Measurements from ENCODE around the gene CR1. TPM values are rescaled to one million over a fixed set of nuclear protein-coding genes. Genes with fewer than 3 reads are reported as not detected.
"Not testable (repeated sequence)": the region's sequence is repeated elsewhere in the genome, so short reads cannot be mapped to it uniquely, and the experiment has no call there.

Gene CR1
- total and polyA plus RNA-seq, 8 donors = 0.44 to 8.0 (median 1.4) TPM

DNA sequence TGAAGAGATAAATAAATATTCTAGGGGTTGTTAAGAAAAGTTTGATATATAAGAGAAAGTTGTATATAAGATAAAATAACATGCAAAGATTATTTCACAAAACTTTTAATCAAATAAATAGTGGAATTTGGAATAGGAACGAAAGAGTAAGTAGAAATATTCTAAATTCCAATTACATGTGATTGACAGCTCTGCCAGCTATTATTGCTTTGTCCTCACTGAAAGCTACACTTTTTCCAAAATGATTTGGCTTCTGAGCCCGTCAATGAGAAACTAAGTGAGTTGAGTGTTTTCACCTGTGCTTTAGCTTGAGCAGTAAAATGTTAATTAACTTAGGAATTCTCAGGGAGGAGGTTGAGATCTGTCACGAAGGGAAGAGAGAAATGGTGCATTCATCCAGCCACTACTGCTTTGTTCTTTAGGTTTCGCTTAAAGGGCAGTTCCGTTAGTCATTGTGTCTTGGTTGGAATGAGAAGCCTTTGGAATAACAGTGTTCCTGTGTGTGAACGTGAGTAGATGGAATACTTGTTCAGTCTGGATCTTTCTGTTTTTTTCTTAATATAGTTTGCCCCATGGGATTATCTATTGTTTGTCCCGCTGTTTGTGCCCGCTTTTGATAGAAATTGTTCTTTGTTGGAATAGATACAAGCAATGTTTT lies 85.7 kb downstream of the CR1 start:
- TF ChIP-seq POLR2A (IDR thresholded peaks at IDR 0.05) (no peak), POLR2AphosphoS5 (IDR thresholded peaks at IDR 0.05) (no peak), EP300 (IDR thresholded peaks at IDR 0.05) (no peak)
- TF ChIP-seq, protein P1, sequence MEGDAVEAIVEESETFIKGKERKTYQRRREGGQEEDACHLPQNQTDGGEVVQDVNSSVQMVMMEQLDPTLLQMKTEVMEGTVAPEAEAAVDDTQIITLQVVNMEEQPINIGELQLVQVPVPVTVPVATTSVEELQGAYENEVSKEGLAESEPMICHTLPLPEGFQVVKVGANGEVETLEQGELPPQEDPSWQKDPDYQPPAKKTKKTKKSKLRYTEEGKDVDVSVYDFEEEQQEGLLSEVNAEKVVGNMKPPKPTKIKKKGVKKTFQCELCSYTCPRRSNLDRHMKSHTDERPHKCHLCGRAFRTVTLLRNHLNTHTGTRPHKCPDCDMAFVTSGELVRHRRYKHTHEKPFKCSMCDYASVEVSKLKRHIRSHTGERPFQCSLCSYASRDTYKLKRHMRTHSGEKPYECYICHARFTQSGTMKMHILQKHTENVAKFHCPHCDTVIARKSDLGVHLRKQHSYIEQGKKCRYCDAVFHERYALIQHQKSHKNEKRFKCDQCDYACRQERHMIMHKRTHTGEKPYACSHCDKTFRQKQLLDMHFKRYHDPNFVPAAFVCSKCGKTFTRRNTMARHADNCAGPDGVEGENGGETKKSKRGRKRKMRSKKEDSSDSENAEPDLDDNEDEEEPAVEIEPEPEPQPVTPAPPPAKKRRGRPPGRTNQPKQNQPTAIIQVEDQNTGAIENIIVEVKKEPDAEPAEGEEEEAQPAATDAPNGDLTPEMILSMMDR (IDR thresholded peaks at IDR 0.05) = no peak
- no peaks in the 10 kb centered on the region for H3K36me3 ChIP-seq
- H3K27ac ChIP-seq = no peak overlapping the region
- no peak overlapping the region for H3K4me3 ChIP-seq
- no peaks in the 10 kb centered on the region for H3K4me1 ChIP-seq
- WGBS, 5 donors = 67 to 75% (median 74%) methylated on average over 8 of the region's 8 CpGs
- H3K9me3 ChIP-seq = no peaks in the 10 kb centered on the region
- intact Hi-C loops (cut with DNase I; ENCODE audit: low total_unique reads) = no loop called here
- H3K27me3 ChIP-seq = no peaks in the 10 kb centered on the region
- no peak for DNase-seq

DNA sequence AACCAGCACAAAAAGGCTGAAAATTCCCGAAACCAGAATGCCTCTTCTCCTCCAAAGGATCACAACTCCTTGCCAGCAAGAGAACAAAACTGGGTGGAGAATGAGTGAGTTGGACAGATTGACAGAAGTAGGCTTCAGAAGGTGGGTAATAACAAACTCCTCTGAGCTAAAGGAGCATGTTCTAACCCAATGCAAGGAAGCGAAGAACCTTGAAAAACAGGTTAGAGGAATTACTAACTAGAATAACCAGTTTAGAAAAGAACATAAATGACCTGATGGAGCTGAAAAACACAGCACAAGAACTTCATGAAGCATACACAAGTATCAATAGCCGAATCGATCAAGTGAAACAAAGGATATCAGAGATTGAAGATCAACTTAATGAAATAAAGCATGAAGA lies 93.5 kb downstream of the CR1 start:
- DNase-seq; H3K27me3 ChIP-seq; H3K27ac ChIP-seq; H3K36me3 ChIP-seq; H3K4me3 ChIP-seq; intact Hi-C loops (cut with DNase I; ENCODE audit: low total_unique reads); H3K9me3 ChIP-seq; H3K4me1 ChIP-seq: not testable (repeated sequence)
- WGBS, 5 donors = 83 to 91% (median 86%) methylated on average over 4 of the region's 4 CpGs

- H3K27me3 ChIP-seq; intact Hi-C loops (cut with DNase I; ENCODE audit: low total_unique reads); H3K4me1 ChIP-seq; H3K27ac ChIP-seq; H3K9me3 ChIP-seq; H3K36me3 ChIP-seq; H3K4me3 ChIP-seq; DNase-seq: not testable (repeated sequence)
- WGBS, 5 donors = 72 to 81% (median 75%) methylated on average over 5 of the region's 5 CpGs
Observed at GRCh38 chr1:207591205-207591604, 95.2 kb downstream of the CR1 start.

DNA sequence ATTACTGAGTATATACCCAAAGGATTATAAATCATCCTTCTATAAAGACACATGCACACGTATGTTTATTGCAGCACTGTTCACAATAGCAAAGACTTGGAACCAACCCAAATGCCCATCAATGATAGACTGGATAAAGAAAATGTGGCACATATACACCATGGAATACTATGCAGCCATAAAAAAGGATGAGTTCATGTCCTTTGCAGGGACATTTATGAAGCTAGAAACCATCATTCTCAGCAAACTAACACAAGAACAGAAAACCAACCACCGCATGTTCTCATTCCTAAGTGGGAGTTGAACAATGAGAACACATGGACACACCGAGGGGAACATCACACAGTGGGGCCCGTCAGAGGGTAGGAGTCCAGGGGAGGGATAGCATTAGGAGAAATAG lies 98.1 kb downstream of the CR1 start:
- DNase-seq; H3K9me3 ChIP-seq; H3K36me3 ChIP-seq; H3K4me3 ChIP-seq; H3K27me3 ChIP-seq; H3K27ac ChIP-seq; H3K4me1 ChIP-seq; intact Hi-C loops (cut with DNase I; ENCODE audit: low total_unique reads): not testable (repeated sequence)
- WGBS, 5 donors = 88 to 93% (median 93%) methylated on average over 4 of the region's 4 CpGs

- Histone ChIP-seq H3K36me3 (no peaks in the 10 kb centered on the region), H3K4me1 (no peaks in the 10 kb centered on the region), H3K9me3 (no peaks in the 10 kb centered on the region), H3K27me3 (no peaks in the 10 kb centered on the region), H3K27ac (no peak overlapping the region), H3K4me3 (no peak overlapping the region)
- TF ChIP-seq EP300 (IDR thresholded peaks at IDR 0.05) = no peak
- TF ChIP-seq POLR2AphosphoS5 (IDR thresholded peaks at IDR 0.05) = no peak
- TF ChIP-seq, protein P1 (IDR thresholded peaks at IDR 0.05) = no peak
- TF ChIP-seq POLR2A (IDR thresholded peaks at IDR 0.05) = no peak
- no peak for DNase-seq
- intact Hi-C loops (cut with DNase I; ENCODE audit: low total_unique reads) = no loop called here
- WGBS, 5 donors = 36 to 51% (median 39%) methylated on average over 6 of the region's 6 CpGs
Observed at GRCh38 chr1:207603777-207604176, 107.8 kb downstream of the CR1 start.

DNA sequence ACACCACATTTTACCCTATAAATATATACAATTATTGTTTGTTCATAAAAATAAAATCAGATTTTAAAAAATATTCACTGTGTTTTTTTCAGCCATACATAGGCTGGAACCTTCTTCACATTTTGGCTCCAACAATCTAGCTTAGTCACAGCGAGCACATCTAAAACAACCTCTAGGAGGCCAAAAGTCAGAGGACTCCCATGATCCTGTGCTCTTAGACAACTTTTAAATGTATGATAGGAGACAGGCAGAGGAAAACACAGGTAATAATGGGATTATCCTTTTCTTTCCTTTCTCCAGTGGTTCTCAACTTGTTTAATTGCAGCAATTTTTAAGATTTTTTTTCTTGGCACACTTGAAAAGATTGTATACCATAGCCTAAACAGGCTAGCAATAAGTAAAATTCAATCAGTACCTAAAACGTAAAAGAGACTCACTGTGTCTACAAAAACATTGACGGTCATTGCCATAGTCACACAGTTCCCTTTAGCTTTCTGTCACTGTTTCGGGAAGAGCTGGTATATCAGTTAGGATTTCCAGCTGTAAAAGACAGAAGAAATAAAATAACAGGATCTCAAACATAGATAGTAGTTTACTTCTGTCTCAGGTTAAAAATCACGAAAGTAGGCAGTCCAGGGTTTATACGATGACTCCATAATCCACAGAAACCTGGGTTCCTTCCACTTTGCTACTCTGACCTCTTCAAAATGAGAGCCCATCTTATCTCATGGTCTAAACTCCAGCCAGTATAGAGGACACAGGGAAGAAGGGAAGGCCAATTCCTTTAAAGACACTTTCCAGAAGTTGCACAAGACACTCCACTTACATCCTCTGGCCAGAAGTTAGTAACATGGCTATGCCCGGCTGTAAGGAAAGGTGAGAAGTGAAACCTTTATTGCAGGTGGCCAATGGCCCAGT lies 109.7 kb downstream of the CR1 start:
- H3K27me3 ChIP-seq = no peaks in the 10 kb centered on the region
- H3K9me3 ChIP-seq = no peaks in the 10 kb centered on the region
- 87 to 93% (median 90%) methylated on average over 7 of the region's 7 CpGs for WGBS, 5 donors
- H3K4me1 ChIP-seq = no peaks in the 10 kb centered on the region
- intact Hi-C loops (cut with DNase I; ENCODE audit: low total_unique reads) = no loop called here
- H3K4me3 ChIP-seq = no peak overlapping the region
- H3K36me3 ChIP-seq = no peaks in the 10 kb centered on the region
- no peak for TF ChIP-seq EP300 (IDR thresholded peaks at IDR 0.05)
- no peak for TF ChIP-seq POLR2A (IDR thresholded peaks at IDR 0.05)
- TF ChIP-seq, protein P1 (IDR thresholded peaks at IDR 0.05) = no peak
- TF ChIP-seq POLR2AphosphoS5 (IDR thresholded peaks at IDR 0.05) = no peak
- DNase-seq = no peak
- H3K27ac ChIP-seq = no peak overlapping the region
